Esophagus muscularis mucosa (tissue), 3 donors: ENCODE data around the gene ETF1.

Experiments used
- POLR2A ChIP-seq: fragments of 450-650 bp; IDR thresholded peaks from one replicate; pipeline ENCODE4 v1.6.1; 2017; ENCODE audit warnings: antibody characterized with exemption, moderate library complexity, mild to moderate bottlenecking, low read depth
- TF ChIP-seq, protein P1 (sequence below), 3 experiments: fragments of 200-600 bp in 2 of 3; fragments of 450-650 bp in 1 of 3; sonication (generic) in 2 of 3; IDR thresholded peaks; one replicate each; pipeline ENCODE4 v1.5.1; 2017 to 2019; ENCODE audit warnings: antibody characterized with exemption in 3 of 3, mild to moderate bottlenecking in 2 of 3, moderate library complexity in 1 of 3

- TF ChIP-seq, protein P1, sequence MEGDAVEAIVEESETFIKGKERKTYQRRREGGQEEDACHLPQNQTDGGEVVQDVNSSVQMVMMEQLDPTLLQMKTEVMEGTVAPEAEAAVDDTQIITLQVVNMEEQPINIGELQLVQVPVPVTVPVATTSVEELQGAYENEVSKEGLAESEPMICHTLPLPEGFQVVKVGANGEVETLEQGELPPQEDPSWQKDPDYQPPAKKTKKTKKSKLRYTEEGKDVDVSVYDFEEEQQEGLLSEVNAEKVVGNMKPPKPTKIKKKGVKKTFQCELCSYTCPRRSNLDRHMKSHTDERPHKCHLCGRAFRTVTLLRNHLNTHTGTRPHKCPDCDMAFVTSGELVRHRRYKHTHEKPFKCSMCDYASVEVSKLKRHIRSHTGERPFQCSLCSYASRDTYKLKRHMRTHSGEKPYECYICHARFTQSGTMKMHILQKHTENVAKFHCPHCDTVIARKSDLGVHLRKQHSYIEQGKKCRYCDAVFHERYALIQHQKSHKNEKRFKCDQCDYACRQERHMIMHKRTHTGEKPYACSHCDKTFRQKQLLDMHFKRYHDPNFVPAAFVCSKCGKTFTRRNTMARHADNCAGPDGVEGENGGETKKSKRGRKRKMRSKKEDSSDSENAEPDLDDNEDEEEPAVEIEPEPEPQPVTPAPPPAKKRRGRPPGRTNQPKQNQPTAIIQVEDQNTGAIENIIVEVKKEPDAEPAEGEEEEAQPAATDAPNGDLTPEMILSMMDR (IDR thresholded peaks at IDR 0.05): no peak
- no peak for TF ChIP-seq POLR2A
Observed at GRCh38 chr5:138570871-138571270, 27.8 kb upstream of the ETF1 start.
